GM12872 (cell line): ENCODE measurements around the gene GOLGA8A.

Experiments used
- CTCF ChIP-seq: IDR thresholded peaks from 3 replicates; pipeline ENCODE4 v1.5.1; 2011; ENCODE audit warnings: low read depth, mild to moderate bottlenecking, low read length, moderate library complexity; ENCODE audit not compliant: insufficient read depth

The GOLGA8A gene

GRCh38 chr15:34437687-34438086 is at the start of gene GOLGA8A:
TSS of gene GOLGA8A (minus strand) at chr15:34437808. CDS start at chr15:34389691, 48,117 bp downstream.
- no peak for TF ChIP-seq CTCF

- no peak for TF ChIP-seq CTCF
Measured at GRCh38 chr15:34483644-34484043, 46.0 kb upstream of the GOLGA8A start.

GRCh38 chr15:34481370-34481769 is 43.8 kb upstream of the GOLGA8A start:
- no peak for TF ChIP-seq CTCF

- TF ChIP-seq CTCF = no peak
Measured at GRCh38 chr15:34473840-34474239, 36.2 kb upstream of the GOLGA8A start.

- TF ChIP-seq CTCF = no peak
Measured at GRCh38 chr15:34472947-34473346, 35.3 kb upstream of the GOLGA8A start.

GRCh38 chr15:34470892-34471291 is 33.3 kb upstream of the GOLGA8A start:
- TF ChIP-seq CTCF = no peak

GRCh38 chr15:34470091-34470490 is 32.5 kb upstream of the GOLGA8A start:
- TF ChIP-seq CTCF = no peak

GRCh38 chr15:34461730-34462129 is 24.1 kb upstream of the GOLGA8A start:
- no peak for TF ChIP-seq CTCF
